Measurements from ENCODE around the gene LYRM4.
"Not testable (repeated sequence)": the region's sequence is repeated elsewhere in the genome, so short reads cannot be mapped to it uniquely, and the experiment has no call there.

LYRM4 gene

DNA sequence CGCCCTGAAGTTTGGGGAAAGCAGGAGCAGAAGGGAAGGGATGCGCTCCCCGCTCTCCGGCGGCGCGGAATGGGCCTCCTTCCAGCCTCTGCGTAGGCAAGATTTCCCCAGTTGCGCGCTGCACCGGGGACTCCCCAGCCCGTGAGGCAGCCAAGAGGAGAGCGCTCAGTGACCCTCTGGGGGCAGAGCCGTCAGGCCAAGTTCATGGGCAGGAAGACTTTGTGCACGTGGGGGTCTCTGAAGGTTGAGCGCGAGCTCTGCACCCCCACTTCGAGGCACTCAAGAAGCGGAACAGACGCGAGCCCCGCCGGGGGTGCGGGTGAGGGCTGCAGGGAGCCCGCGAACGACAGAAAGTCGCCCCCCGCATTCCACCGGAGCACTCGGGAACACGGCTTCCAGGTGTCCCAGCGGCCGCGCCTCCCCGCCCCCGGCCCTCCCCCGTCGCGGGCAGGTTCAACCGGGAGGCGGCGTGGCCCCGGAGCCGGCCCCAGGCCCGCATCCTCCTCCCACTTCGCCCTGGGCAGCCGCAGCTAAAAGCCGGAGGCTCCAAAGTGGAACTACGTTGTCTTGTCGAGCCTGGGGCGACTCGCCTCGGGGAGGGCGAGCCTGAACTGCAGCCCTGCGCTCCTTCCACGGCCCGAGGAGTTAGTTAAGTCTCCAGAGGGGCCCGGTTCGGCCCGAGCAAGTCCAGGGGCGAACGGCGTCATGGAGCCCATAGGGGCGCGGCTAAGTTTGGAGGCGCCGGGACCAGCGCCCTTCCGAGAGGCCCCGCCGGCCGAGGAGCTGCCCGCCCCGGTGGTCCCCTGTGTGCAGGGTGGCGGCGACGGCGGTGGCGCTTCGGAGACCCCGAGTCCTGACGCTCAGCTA is 175.7 kb downstream of the LYRM4 start, which contains the start of gene PPP1R3G:
TSS of gene PPP1R3G (plus strand) at position 561 of the 867 bp plus-strand sequence. CDS start at position 706, 145 bp downstream.
- in situ Hi-C loops (cut with MboI; ENCODE audit: low sequenced_read_pairs): no loop called here

GRCh38 chr6:5084360-5084780 is 176.4 kb downstream of the LYRM4 start:
- in situ Hi-C loops (cut with MboI; ENCODE audit: low sequenced_read_pairs): no loop called here

DNA sequence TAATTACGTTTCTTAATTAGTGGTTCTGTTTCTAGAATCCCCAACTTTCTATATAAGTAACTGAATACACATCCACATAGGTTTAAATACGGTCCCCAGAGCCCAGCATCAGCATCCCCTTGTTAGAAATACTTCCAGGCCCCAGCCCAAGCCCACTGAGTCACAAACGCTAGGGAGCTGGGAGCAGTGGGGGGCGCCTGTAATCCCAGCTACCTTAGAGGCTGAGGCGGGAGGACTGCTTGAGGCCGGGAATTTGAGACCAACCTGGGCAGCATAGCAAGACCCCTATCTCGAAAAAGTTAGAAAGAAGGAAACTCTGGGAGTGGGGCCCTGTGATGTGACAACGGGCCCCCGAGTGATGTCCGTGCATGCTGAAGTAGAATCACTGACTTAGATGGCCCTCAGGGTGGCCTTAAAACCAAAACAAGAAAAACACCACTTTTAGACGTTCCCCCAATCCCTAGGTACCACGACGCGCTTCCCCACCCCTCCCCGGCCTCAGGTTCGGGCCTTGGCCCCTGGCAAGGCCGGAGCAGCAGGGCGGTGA is 176.9 kb downstream of the LYRM4 start:
- in situ Hi-C loops (cut with MboI; ENCODE audit: low sequenced_read_pairs): no loop called here

DNA sequence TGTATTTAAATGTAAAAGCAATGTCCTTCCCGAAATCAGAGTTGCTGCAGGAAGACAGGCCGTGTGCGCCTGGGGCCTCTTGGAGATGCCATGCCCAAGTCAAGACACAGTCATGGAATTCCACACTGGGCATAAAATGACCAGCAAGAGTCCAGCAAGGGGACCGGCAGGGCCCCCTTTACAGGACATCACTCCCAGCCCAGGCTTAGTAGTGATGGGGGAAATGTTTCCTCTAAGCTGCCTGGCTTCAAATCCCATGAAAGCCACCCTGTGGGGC is 177.5 kb downstream of the LYRM4 start:
- in situ Hi-C loops (cut with MboI; ENCODE audit: low sequenced_read_pairs): no loop called here

DNA sequence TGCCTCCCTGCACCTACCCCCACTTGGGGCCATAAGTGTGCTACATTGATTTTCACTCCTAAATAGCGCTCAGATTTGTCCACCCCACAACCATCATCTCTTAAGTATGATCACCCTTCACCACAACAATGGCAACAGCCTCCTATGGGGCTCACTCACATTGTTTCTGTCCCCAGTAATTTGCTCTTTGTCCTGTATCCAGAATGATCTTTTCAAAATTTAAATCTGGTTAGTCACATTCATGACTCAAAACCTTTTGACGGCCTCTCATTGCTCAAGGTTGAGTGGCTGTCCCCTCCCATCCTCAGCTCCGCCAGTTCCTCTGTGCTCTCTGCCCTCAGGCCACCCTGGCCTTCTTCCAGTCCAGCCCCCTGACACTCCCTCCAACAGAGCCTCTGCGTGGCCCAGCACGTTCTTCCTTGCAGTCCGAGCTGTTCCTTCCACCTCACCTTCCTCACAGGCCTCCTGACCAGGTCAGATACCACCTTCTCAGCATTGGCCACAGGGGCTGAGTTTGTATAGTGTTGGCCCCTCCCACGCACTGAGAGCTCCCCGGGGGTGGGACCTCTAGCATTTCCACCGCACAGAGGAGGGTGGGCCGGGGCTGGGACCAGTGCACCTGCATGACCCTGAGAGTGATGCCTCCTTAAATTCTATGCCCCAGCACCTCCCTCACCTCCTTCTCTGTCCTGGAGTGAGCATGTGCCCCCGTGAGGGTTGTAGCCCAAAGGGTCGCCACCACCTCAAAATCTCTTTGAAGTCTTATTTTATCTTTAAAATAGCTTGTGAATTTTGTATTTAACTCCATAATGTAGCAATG is 178.1 kb downstream of the LYRM4 start:
- in situ Hi-C loops (cut with MboI; ENCODE audit: low sequenced_read_pairs): no loop called here

GRCh38 chr6:5081955-5082354 is 178.8 kb downstream of the LYRM4 start:
- in situ Hi-C loops (cut with MboI; ENCODE audit: low sequenced_read_pairs): no loop called here

DNA sequence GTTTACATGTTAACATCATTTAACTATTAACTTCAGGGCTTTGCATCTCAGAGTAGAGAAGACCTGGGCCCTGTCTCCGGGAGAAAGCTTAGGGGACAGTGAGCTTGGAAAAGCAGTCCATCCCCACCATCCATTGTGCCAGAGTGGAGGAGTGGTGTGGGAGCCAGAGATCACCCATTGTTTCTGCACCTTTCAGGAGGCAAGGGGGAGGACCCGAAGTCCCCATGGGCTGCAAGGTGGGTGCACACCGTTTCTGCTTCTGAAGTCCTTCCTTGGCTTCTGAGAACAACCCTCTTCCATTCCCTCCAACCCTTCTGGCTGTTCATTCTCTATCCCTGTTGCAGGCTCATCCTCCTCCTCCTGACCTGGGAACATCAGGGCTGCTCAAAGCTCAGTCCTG is 179.6 kb downstream of the LYRM4 start:
- in situ Hi-C loops (cut with MboI; ENCODE audit: low sequenced_read_pairs): no loop called here

DNA sequence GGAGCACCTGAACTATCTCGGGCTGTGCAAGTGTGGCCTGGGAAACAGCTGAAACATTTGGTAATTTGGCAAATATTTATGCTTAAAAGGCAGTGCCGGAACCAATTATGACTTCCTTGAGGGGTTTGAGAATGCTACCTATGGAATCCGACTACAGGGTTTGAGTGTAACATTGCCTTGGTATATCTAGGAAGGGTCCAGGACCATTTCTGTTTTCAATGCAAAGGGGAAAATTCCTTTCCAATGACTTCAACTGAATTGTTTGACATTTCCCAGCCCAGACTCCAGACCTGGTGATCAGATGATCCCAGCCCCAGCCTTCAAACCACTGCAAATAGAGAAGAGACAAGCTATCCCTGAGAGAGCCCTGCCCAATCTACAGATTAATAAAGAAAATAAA is 180.2 kb downstream of the LYRM4 start:
- in situ Hi-C loops (cut with MboI; ENCODE audit: low sequenced_read_pairs): no loop called here

GRCh38 chr6:5079692-5080091 is 181.1 kb downstream of the LYRM4 start:
- in situ Hi-C loops (cut with MboI; ENCODE audit: low sequenced_read_pairs): no loop called here

- in situ Hi-C loops (cut with MboI; ENCODE audit: low sequenced_read_pairs): no loop called here
Measured at GRCh38 chr6:5078121-5078669, 182.6 kb downstream of the LYRM4 start.

- in situ Hi-C loops (cut with MboI; ENCODE audit: low sequenced_read_pairs): no loop called here
Measured at GRCh38 chr6:5076931-5077330, 183.8 kb downstream of the LYRM4 start.

- in situ Hi-C loops (cut with MboI; ENCODE audit: low sequenced_read_pairs): no loop called here
Measured at GRCh38 chr6:5073992-5074391, 186.8 kb downstream of the LYRM4 start.

GRCh38 chr6:5072440-5072839 is 188.3 kb downstream of the LYRM4 start:
- in situ Hi-C loops (cut with MboI; ENCODE audit: low sequenced_read_pairs): no loop called here

DNA sequence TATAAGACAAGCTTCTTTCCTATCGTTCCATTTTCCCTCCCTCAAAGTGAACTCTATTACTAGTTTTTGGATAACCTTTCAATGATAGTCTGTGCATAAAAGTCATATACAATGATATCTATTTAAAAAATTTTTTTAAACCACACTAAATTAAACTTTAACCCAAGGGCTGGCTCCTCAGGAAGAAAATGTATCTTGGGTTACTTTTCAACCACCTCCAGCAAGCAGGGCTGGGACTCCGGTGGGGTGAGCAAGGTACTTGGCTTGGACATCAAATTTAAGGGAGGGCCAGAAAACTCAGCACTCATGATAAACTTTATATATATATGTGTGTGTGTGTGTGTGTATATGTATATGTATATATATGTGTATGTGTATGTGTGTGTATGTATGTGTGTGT is 189.5 kb downstream of the LYRM4 start:
- in situ Hi-C loops (cut with MboI; ENCODE audit: low sequenced_read_pairs): no loop called here

GRCh38 chr6:5068153-5068751 is 192.5 kb downstream of the LYRM4 start:
- in situ Hi-C loops (cut with MboI; ENCODE audit: low sequenced_read_pairs): no loop called here

- in situ Hi-C loops (cut with MboI; ENCODE audit: low sequenced_read_pairs): no loop called here
Measured at GRCh38 chr6:5067305-5067704, 193.4 kb downstream of the LYRM4 start.

- in situ Hi-C loops (cut with MboI; ENCODE audit: low sequenced_read_pairs): no loop called here
Measured at GRCh38 chr6:5066456-5067093, 194.2 kb downstream of the LYRM4 start.

DNA sequence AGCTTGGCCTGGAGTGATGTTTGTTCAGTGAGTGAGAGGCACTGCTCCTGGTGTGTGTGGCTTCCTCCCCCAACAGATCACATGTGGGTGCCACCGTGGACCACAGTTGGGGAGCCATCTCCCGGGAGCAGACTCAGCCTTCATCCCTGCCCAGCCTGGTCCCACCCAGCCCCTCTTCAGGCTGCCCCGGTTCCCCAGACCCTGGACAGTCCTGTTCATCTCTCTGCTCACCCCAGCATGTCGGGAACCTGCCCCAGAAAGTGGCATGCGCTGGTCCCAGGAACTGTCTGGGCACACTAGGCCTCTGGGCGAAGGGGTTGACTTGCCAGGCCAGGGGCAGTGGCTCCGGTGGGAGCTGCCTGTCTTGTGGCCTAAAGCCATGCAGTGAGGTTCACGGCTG is 197.1 kb downstream of the LYRM4 start:
- in situ Hi-C loops (cut with MboI; ENCODE audit: low sequenced_read_pairs): no loop called here

DNA sequence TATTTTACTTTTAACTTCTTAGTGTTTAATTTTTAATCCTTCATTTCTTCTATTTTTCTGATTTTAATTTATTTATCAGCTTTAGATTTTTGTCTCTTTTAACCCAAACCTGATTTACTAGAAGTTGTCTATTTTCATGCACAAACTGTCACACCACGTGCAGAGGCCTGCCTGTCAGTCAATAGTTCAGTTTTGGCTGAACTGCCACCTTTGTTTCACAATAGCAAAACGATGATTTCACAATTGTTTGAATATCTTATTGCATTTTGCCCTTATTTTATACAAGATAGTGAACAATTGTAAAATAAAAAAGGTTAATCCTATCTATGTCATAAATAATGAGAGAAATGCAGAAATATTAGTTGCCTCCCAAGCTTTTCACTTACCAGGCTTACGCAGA is 199.6 kb downstream of the LYRM4 start:
- in situ Hi-C loops (cut with MboI; ENCODE audit: low sequenced_read_pairs): no loop called here

DNA sequence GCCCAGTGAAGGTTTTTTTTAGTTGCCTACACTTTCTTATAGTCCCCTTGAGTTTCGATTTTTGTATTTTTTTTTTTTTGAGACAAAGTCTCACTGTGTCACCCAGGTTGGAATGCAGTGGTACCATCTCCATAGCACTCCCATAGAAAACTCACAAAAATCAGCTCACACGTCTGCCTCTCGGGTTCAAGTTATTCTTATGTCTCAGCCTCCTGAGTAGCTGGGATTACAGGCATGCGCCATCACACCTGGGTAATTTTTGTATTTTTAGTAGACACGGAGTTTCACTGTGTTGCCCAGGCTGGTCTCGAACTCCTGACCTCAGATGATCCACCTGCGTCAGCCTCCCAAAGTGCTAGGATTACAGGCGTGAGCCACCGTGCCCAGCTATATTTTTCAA is 200.3 kb downstream of the LYRM4 start:
- in situ Hi-C loops (cut with MboI; ENCODE audit: low sequenced_read_pairs): not testable (repeated sequence)
